Lung (tissue), 12 donors: ENCODE data around the gene CDKL5. TPM values are rescaled to one million over a fixed set of nuclear protein-coding genes. Genes with fewer than 3 reads are reported as not detected.

ENCODE experiments used
- ATAC-seq: fragments of 200-7000 bp; cut with Tn5 transposase; one replicate; pipeline ENCODE4 v1.9.1; 2020; ENCODE audit warnings: moderate number of reproducible peaks; ENCODE audit not compliant: insufficient read depth, low FRiP score
- DNase-seq, 3 donors: peaks; one replicate each; pipeline ENCODE4 v3.0.0-alpha.2; 2013 to 2017
- H3K27ac ChIP-seq, 2 donors: one replicate each; pipeline ENCODE4 v1.5.1; 2013; ENCODE audit warnings: mild to moderate bottlenecking in 2 of 2, moderate library complexity in 2 of 2, control low read depth in 1 of 2, inconsistent platforms in 1 of 2, low read depth in 1 of 2, low read length in 1 of 2
- H3K27me3 ChIP-seq, 3 donors: one replicate each; pipeline ENCODE4 v1.5.1; 2013; ENCODE audit warnings: low read length in 2 of 3; ENCODE audit not compliant: control insufficient read depth in 3 of 3, insufficient read depth in 3 of 3
- H3K36me3 ChIP-seq, 4 donors: one replicate each; pipeline ENCODE4 v1.5.1; 2013; ENCODE audit warnings: low read length in 4 of 4, mild to moderate bottlenecking in 1 of 4, moderate library complexity in 1 of 4; ENCODE audit not compliant: control insufficient read depth in 4 of 4, insufficient read depth in 4 of 4
- H3K4me1 ChIP-seq, 5 donors: one replicate each; pipeline ENCODE4 v1.5.1; 2013; ENCODE audit warnings: low read length in 5 of 5, mild to moderate bottlenecking in 2 of 5, moderate library complexity in 1 of 5; ENCODE audit not compliant: control insufficient read depth in 5 of 5, insufficient read depth in 5 of 5
- H3K4me3 ChIP-seq: one replicate; pipeline ENCODE4 v1.5.1; 2013; ENCODE audit warnings: mild to moderate bottlenecking, control low read depth, moderate library complexity
- H3K9ac ChIP-seq, 2 donors: one replicate each; pipeline ENCODE4 v1.5.1; 2013; ENCODE audit warnings: low read length in 2 of 2, control low read depth in 1 of 2; ENCODE audit not compliant: insufficient read depth in 1 of 2
- H3K9me3 ChIP-seq, 4 donors: one replicate each; pipeline ENCODE4 v1.5.1; 2013; ENCODE audit warnings: low read length in 3 of 4, mild to moderate bottlenecking in 1 of 4, moderate library complexity in 1 of 4; ENCODE audit not compliant: control insufficient read depth in 4 of 4, insufficient read depth in 3 of 4
- CTCF ChIP-seq: IDR thresholded peaks from 2 replicates; pipeline ENCODE4 v1.5.1; 2012; ENCODE audit warnings: mild to moderate bottlenecking; ENCODE audit errors: control extremely low read depth, extremely low read depth
- WGBS, 2 donors: extraction: QIAGEN DNeasy Blood & Tissue Kit; methylation state at CpG; one replicate each; pipeline ENCODE4 v1.1.7; 2013; 5-methylcytosine and 5-hydroxymethylcytosine counted together
- polyA plus RNA-seq, 2 donors: library from polyadenylated mRNA; stranded (reverse); fragments of 200-250 nt; gene quantifications; one replicate each; pipeline ENCODE4 v1.2.1, GENCODE V29; 2013
- total RNA-seq, 2 donors: library from RNA; depleted of rRNA in 1 of 2; stranded (reverse); fragments of >200 nt in 1 of 2; gene quantifications; one replicate each; pipeline ENCODE4 v1.2.1, GENCODE V29; 2014 to 2021
- donor health status: control.
- donor health status: control.
- donor health status: Bipolar disorder and iron deficiency.
- donor health status: healthy.
- donor health status: DM: yes; HTN: yes; CAD: no.

Gene CDKL5
- total and polyA plus RNA-seq, 4 donors, result 3.2 to 37.3 (median 16.3) TPM

GRCh38 chrX:18461431-18461830, 36.0 kb downstream of the CDKL5 start:
- peak in 1 of 3 donors; percentile 5 for DNase-seq
- Histone ChIP-seq H3K27me3 (peaks cover 0 to 7% (median 0%) of the 10 kb centered on the region in 3 donors), H3K4me1 (peaks cover 0 to 3% (median 0%) of the 10 kb centered on the region in 5 donors), H3K9me3 (no peaks in the 10 kb centered on the region), H3K9ac (no peak overlapping the region), H3K27ac (no peak overlapping the region), H3K36me3 (no peaks in the 10 kb centered on the region), H3K4me3 (no peak overlapping the region)
- ATAC-seq, result no peak
- no peak for TF ChIP-seq CTCF
- 55 to 69% methylated on average over 1 of the region's 1 CpG for WGBS, 2 donors

- peaks cover 0 to 1% (median 0%) of the 10 kb centered on the region in 4 donors for H3K9me3 ChIP-seq
- H3K36me3 ChIP-seq, result peaks cover 0 to 2% (median 0%) of the 10 kb centered on the region in 4 donors
- TF ChIP-seq CTCF, result no peak
- H3K4me3 ChIP-seq, result no peak overlapping the region
- H3K27ac ChIP-seq, result no peak overlapping the region
- peaks cover 0 to 3% (median 0%) of the 10 kb centered on the region in 5 donors for H3K4me1 ChIP-seq
- DNase-seq, result no peak
- ATAC-seq, result no peak
- no peak overlapping the region for H3K9ac ChIP-seq
- peaks cover 0 to 7% (median 3%) of the 10 kb centered on the region in 3 donors for H3K27me3 ChIP-seq
Measured at GRCh38 chrX:18464499-18464898, 39.1 kb downstream of the CDKL5 start.

GRCh38 chrX:18465051-18465450, 39.6 kb downstream of the CDKL5 start:
- Histone ChIP-seq H3K27ac (no peak overlapping the region), H3K9ac (no peak overlapping the region), H3K4me1 (peaks cover 0 to 3% (median 0%) of the 10 kb centered on the region in 5 donors), H3K4me3 (no peak overlapping the region), H3K27me3 (peaks cover 0 to 7% (median 3%) of the 10 kb centered on the region in 3 donors), H3K9me3 (peaks cover 0 to 1% (median 0%) of the 10 kb centered on the region in 4 donors), H3K36me3 (peaks cover 0 to 2% (median 0%) of the 10 kb centered on the region in 4 donors)
- WGBS, 2 donors, result 86 to 96% methylated on average over 4 of the region's 4 CpGs
- DNase-seq (no peak), ATAC-seq (no peak)
- no peak for TF ChIP-seq CTCF

GRCh38 chrX:18468599-18468998, 43.2 kb downstream of the CDKL5 start:
- Histone ChIP-seq H3K4me1 (peaks cover 0 to 4% (median 0%) of the 10 kb centered on the region in 5 donors), H3K9me3 (peaks cover 0 to 1% (median 0%) of the 10 kb centered on the region in 4 donors), H3K27me3 (peaks cover 0 to 5% (median 4%) of the 10 kb centered on the region in 3 donors), H3K36me3 (peaks cover 0 to 2% (median 0%) of the 10 kb centered on the region in 4 donors), H3K4me3 (no peak overlapping the region), H3K9ac (no peak overlapping the region), H3K27ac (no peak overlapping the region)
- TF ChIP-seq CTCF, result no peak
- WGBS, 2 donors, result 87 to 97% methylated on average over 4 of the region's 4 CpGs
- no peak for DNase-seq
- no peak for ATAC-seq
